HL-60/S4 treated with phorbol 12-myristate 13-acetate at 8.2 ng/mL for 4 days and 3 days (cell line): Measurements from ENCODE around the gene CCL26.
"Not testable (repeated sequence)": the region's sequence is repeated elsewhere in the genome, so short reads cannot be mapped to it uniquely, and the experiment has no call there.

Experiments
- in situ Hi-C: fragments of 300-500 bp; cut with MboI; formaldehyde crosslinking; loops from 2 replicates; pipeline ENCODE4 v1.15.0; 2022; ENCODE audit warnings: low sequenced_read_pairs

CCL26 gene

GRCh38 chr7:75793676-75794075, 21.7 kb upstream of the CCL26 start:
- in situ Hi-C loops = no loop called here

GRCh38 chr7:75792567-75792966, 20.6 kb upstream of the CCL26 start:
- in situ Hi-C loops = not testable (repeated sequence)

- in situ Hi-C loops = no loop called here
Measured at GRCh38 chr7:75789361-75789924, 17.4 kb upstream of the CCL26 start.

- in situ Hi-C loops = not testable (repeated sequence)
Measured at GRCh38 chr7:75788154-75788847, 16.3 kb upstream of the CCL26 start.

GRCh38 chr7:75783058-75783457, 11.0 kb upstream of the CCL26 start:
- in situ Hi-C loops = not testable (repeated sequence)

DNA sequence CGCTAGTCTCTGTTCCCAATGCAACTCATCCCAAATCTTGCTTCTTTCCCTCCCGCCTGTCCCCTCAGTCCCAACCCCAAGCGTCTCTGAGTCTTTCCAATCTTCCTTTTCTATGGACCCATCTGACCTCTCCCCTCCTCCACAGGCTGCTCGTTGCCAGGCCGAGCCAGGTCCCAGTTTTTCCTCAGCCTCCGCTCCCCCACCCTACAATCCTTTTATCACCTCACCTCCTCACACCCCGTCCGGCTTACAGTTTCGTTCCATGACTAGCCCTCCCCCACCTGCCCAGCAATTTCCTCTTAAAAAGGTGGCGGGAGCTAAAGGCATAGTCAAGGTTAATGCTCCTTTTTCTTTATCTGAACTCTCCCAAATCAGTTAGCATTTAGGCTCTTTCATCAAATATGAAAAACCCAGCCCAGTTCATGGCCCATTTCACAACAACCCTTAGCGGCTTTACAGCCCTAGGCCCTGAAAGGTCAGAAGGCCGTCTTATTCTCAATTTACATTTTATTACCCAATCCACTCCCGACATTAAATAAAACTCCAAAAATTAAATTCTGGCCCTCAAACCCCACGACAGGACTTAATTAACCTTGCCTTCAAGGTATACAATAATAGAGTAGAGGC, 8.7 kb upstream of the CCL26 start:
- in situ Hi-C loops = not testable (repeated sequence)

DNA sequence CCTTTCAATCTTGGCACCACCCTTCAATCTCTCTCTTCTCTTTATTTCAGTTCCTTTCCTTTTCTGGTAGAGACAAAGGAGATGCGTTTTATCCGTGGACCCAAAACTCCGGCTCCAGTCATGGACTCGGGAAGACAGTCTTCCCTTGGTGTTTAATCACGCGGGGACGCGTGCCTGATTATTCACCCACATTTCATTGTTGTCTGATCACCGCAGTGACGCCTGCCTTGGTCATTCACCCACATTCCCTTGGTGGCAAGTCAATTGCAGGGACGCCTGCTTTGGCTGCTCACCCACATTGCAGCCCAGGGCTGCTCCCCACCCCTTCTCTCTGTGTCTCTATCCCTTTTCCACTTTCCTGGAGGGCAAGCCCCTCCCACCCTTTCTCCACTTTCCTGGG, 7.5 kb upstream of the CCL26 start:
- in situ Hi-C loops = not testable (repeated sequence)

GRCh38 chr7:75779035-75779434, 7.0 kb upstream of the CCL26 start:
- in situ Hi-C loops = not testable (repeated sequence)

- in situ Hi-C loops = no loop called here
Measured at GRCh38 chr7:75776295-75776971, 4.4 kb upstream of the CCL26 start.

DNA sequence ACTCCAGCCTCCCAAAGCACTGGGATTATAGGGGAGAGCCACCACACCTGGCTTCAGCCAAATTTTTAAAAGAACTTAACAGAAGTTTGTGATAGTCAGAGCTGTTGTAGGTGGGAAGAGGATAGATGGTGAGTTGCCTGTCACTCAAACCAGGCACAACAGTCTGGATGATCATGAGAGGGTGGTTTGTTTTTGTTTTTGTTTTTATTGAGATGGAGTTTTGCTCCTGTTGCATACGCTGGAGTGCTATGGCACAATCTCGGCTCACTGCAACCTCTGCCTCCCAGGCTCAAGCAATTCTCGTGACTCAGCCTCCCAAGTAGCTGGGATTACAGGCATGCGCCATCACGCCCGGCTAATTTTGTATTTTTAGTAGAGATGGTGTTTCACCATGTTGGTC, 1.9 kb upstream of the CCL26 start:
- in situ Hi-C loops = loop anchor here (25.0 kb wide), 1 partner anchor 712 kb away; the partner anchor contains the start of gene RCC1L

DNA sequence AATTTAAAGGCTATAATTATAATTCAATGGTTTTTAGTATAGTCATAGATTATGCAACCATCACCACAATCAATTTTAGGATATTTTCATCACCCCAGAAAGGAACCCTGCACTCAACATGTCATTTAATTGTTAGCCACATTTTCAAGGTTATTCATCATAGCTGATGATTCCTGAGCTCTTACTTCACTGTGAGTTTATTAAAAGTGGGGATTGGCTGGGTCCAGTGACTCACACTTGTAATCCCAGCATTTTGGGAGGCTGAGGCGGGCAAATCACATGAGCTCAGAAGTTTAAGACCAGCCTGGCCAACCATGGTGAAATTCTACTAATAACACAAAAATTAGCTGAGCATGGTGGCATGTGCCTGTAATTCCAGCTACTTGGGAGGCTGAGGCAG, 787 bp downstream of the CCL26 start:
- in situ Hi-C loops = loop anchor here (25.0 kb wide), 1 partner anchor 709 kb away; the partner anchor contains the start of gene RCC1L

- in situ Hi-C loops = loop anchor here (25.0 kb wide), 1 partner anchor 700 kb away; the partner anchor contains the start of gene RCC1L
Measured at GRCh38 chr7:75762350-75762917, 9.6 kb downstream of the CCL26 start.

DNA sequence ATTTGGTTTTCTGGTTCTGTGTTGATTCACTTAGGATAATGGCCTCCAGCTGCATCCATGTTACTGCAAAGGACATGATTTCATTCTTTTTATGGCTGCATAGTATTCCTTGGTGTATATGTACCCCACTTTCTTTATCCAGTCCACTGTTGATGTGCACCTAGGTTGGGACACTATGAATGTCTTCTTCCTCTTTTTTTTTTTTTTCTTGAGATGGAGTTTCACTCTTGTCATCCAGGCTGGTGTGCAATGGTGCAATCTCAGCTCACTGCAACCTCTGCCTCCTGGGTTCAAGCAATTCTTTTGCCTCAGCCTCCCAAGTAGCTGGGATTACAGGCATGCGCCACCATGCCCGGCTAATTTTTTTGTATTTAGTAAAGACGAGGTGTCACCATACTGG, 10.2 kb downstream of the CCL26 start:
- in situ Hi-C loops = loop anchor here (25.0 kb wide), 1 partner anchor 700 kb away; the partner anchor contains the start of gene RCC1L

- in situ Hi-C loops = loop anchor here (25.0 kb wide), 1 partner anchor 696 kb away; the partner anchor contains the start of gene RCC1L
Measured at GRCh38 chr7:75758491-75758890, 13.5 kb downstream of the CCL26 start.

DNA sequence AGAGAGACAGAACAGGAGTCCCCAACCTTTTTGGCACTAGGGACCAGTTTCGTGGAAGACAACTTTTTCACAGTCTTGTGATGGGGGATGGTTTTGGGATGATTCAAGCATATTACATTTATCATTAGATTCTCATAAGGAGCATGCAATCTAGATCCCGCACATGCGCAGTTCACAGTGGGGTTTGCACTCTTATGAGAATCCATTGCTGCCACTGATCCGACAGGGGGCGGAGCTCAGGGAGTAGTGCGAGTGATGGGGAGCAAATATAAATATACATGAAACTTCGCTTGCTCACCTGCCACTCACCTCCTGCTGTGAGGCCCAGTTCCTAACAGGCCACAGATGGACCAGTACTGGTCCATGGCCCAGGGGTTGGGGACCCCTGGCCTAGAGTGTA, 14.2 kb downstream of the CCL26 start:
- in situ Hi-C loops = loop anchor here (25.0 kb wide), 1 partner anchor 696 kb away; the partner anchor contains the start of gene RCC1L

- in situ Hi-C loops = loop anchor here (25.0 kb wide), 1 partner anchor 695 kb away; the partner anchor contains the start of gene RCC1L
Measured at GRCh38 chr7:75756991-75757676, 14.9 kb downstream of the CCL26 start.

- in situ Hi-C loops = loop anchor here (25.0 kb wide), 1 partner anchor 694 kb away; the partner anchor contains the start of gene RCC1L
Measured at GRCh38 chr7:75756206-75756990, 15.6 kb downstream of the CCL26 start.

- in situ Hi-C loops = no loop called here
Measured at GRCh38 chr7:75743455-75743859, 28.6 kb downstream of the CCL26 start.

DNA sequence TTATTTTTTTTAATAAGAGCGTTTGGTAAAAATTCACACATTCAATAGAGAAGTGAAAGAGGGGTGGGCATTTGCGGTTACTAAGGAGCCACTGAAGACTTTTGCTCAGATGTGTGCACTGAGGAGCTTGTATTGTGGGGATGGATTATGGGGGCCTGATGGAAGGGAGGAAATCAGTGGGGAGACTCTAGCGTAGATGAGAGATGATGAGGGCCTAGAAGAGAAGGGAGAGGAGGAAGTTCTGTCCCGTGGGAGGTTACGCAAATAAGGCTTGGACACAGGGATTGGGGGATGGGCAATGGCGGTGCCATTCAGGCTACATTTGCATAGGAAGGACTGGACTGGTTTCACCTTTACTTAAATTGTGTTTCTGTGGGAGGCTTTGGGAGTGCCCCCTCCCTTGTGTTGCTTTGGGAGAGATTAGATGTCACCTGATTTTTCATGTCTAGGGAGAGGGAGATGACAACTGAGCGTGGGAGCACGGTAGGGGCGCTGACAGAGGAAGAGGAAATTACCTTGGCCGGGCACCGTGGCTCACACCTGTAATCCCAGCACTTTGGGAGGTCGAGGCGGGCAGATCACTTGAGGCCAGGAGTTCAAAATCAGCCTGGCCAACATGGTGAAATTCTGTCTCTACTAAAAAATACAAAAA, 31.0 kb downstream of the CCL26 start:
- in situ Hi-C loops = no loop called here
